Ishikawa (cell line): Measurements from ENCODE around the gene P4HA1.

Source experiments
- CEBPB ChIP-seq: IDR thresholded peaks from 2 replicates; pipeline ENCODE4 v1.6.1; 2012
- CREB1 ChIP-seq: IDR thresholded peaks from 2 replicates; pipeline ENCODE4 v1.6.1; 2012; ENCODE audit warnings: low read depth
- EGR1 ChIP-seq: IDR thresholded peaks from 2 replicates; pipeline ENCODE4 v1.6.1; 2012
- EP300 ChIP-seq: IDR thresholded peaks from 2 replicates; pipeline ENCODE4 v1.6.1; 2012; ENCODE audit warnings: borderline replicate concordance
- FOXM1 ChIP-seq: IDR thresholded peaks from 2 replicates; pipeline ENCODE4 v1.6.1; 2012; ENCODE audit warnings: low read depth, borderline replicate concordance
- NFIC ChIP-seq: IDR thresholded peaks from 2 replicates; pipeline ENCODE4 v1.6.1; 2012
- RAD21 ChIP-seq: IDR thresholded peaks from 2 replicates; pipeline ENCODE4 v1.6.1; 2012; ENCODE audit warnings: low read depth
- REST ChIP-seq: IDR thresholded peaks from 2 replicates; pipeline ENCODE4 v1.6.1; 2012; ENCODE audit warnings: low read depth, mild to moderate bottlenecking
- TAF1 ChIP-seq: IDR thresholded peaks from 2 replicates; pipeline ENCODE4 v1.6.1; 2012; ENCODE audit warnings: low read depth, mild to moderate bottlenecking
- TCF12 ChIP-seq: IDR thresholded peaks from 2 replicates; pipeline ENCODE4 v1.6.1; 2012; ENCODE audit warnings: low read depth
- TEAD4 ChIP-seq: IDR thresholded peaks from 2 replicates; pipeline ENCODE4 v1.6.1; 2012
- YY1 ChIP-seq: IDR thresholded peaks from 2 replicates; pipeline ENCODE4 v1.6.1; 2012; ENCODE audit warnings: low read depth
- ZBTB7A ChIP-seq: IDR thresholded peaks from 2 replicates; pipeline ENCODE4 v1.6.1; 2012; ENCODE audit warnings: low read depth
- TF ChIP-seq, protein P1 (sequence below): IDR thresholded peaks from 2 replicates; pipeline ENCODE4 v1.6.1; 2012
- TF ChIP-seq, protein P2 (sequence below): IDR thresholded peaks from 2 replicates; pipeline ENCODE4 v1.6.1; 2012

Gene P4HA1

DNA sequence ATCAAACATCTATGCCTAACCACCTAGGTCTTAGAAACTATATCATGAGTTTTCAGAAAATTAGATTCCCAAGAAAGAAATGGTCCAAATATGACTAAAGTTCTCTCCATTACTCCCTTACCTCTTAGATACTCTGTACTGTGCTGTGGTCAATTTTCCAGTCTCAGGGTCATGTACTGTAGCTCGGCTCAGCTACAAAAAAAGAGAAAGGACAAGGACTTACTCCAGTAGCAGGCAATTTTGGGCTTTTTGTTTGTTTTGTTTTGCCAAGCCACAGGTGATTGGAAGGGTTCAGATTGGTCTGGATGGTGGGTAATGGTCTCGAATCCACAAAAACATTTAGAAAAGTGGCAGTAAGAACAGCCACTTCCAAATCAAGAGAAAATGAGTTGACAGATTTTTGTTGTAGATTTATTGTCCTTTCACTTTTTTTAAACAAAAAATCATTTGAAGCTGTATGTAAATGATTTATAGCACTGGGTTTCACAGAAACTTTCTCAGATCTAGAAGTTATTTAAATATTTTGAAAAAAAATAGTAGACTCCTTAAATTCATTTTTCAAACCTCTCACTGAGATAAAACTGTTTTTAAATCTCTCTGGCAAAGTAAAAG is 52.8 kb downstream of the P4HA1 start:
- TF ChIP-seq, protein P1, sequence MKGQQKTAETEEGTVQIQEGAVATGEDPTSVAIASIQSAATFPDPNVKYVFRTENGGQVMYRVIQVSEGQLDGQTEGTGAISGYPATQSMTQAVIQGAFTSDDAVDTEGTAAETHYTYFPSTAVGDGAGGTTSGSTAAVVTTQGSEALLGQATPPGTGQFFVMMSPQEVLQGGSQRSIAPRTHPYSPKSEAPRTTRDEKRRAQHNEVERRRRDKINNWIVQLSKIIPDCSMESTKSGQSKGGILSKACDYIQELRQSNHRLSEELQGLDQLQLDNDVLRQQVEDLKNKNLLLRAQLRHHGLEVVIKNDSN, result no peak
- TF ChIP-seq RAD21 (no peak), TEAD4 (no peak), EP300 (no peak), NFIC (no peak), CEBPB (no peak)

GRCh38 chr10:73043319-73043718 is 53.3 kb downstream of the P4HA1 start:
- TF ChIP-seq CEBPB, result peak; percentile 71
- TF ChIP-seq FOXM1, result no peak
- no peak for TF ChIP-seq YY1

- TF ChIP-seq, protein P1, result no peak
- TF ChIP-seq RAD21, result no peak
- TF ChIP-seq, protein P2, sequence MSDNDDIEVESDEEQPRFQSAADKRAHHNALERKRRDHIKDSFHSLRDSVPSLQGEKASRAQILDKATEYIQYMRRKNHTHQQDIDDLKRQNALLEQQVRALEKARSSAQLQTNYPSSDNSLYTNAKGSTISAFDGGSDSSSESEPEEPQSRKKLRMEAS, result no peak
- no peak for TF ChIP-seq TEAD4
- TF ChIP-seq CREB1, result no peak
- TF ChIP-seq NFIC, result no peak
- no peak for TF ChIP-seq EGR1
- TF ChIP-seq TAF1, result no peak
- TF ChIP-seq ZBTB7A, result no peak
- TF ChIP-seq TCF12, result no peak
- no peak for TF ChIP-seq FOXM1
- no peak for TF ChIP-seq CEBPB
Measured at GRCh38 chr10:73042130-73042529, 54.5 kb downstream of the P4HA1 start.

- no peak for TF ChIP-seq YY1
- TF ChIP-seq FOXM1, result no peak
- no peak for TF ChIP-seq ZBTB7A
- no peak for TF ChIP-seq TAF1
- TF ChIP-seq EP300, result no peak
- TF ChIP-seq, protein P2, result no peak
- TF ChIP-seq RAD21, result no peak
- no peak for TF ChIP-seq CREB1
- no peak for TF ChIP-seq TEAD4
- TF ChIP-seq TCF12, result no peak
- no peak for TF ChIP-seq CEBPB
- no peak for TF ChIP-seq REST
- TF ChIP-seq NFIC, result no peak
- no peak for TF ChIP-seq EGR1
- TF ChIP-seq, protein P1, result no peak
Measured at GRCh38 chr10:73039635-73040034, 57.0 kb downstream of the P4HA1 start.

DNA sequence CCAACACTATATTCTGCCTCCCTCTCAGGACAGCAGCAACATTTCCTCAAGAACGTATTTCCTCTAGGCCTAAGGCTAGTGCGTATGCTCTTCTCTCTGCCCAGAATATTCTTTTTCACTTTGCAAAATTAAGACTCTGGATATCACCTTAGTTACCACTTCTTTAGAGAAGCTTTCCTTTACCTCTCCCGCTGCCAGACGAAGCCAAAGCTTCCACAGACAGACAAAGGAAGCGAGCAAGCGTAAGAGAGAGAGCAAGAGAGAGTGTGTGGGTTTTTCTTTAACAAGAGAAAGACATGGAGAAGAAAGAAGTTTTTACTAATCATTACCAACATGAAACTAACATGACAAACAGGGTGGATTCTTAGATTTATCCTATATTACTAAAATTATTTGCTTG is 64.1 kb downstream of the P4HA1 start:
- no peak for TF ChIP-seq RAD21
- no peak for TF ChIP-seq TAF1
- TF ChIP-seq, protein P2, result no peak
- no peak for TF ChIP-seq EP300
- no peak for TF ChIP-seq TCF12

DNA sequence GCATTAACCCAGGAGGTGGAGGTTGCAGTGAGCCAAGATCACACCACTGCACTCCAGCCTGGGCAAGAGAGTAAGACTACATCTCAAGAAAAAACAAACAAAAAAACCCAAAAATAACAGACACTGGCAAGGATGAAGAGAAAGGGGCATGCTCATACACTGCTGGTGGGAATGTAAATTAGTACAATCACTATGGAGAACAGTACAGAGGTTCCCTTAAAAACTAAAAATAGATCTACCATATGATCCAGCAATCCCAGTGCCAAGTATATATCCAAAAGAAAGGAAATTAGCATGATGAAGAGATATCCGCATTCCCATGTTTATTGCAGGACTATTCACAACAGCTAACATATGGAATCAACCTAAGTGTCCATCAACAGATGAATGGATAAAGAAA is 75.6 kb downstream of the P4HA1 start:
- no peak for TF ChIP-seq CREB1
- TF ChIP-seq YY1, result no peak
- TF ChIP-seq ZBTB7A, result no peak
- TF ChIP-seq, protein P1, result no peak
- TF ChIP-seq REST, result no peak
- no peak for TF ChIP-seq EP300
- TF ChIP-seq NFIC, result no peak
- TF ChIP-seq TEAD4, result no peak
- no peak for TF ChIP-seq TAF1
- TF ChIP-seq EGR1, result no peak
- no peak for TF ChIP-seq TCF12
- TF ChIP-seq FOXM1, result no peak
- TF ChIP-seq RAD21, result no peak
- TF ChIP-seq, protein P2, result no peak
- TF ChIP-seq CEBPB, result no peak
